HuH-7.5 (cell line): Measurements from ENCODE around the gene BMP2.
A peak's percentile ranks its signal among the peaks of the same experiment; 100 is the strongest.

Experiments used
- DNase-seq: peaks from one replicate; pipeline ENCODE4 v3.0.0; 2011; ENCODE audit warnings: low spot score

Gene BMP2

GRCh38 chr20:6767536-6768227 lies at the start of gene BMP2:
TSS of gene BMP2 (plus strand) at chr20:6767686. CDS start at chr20:6770127, 2,441 bp downstream.
- peak; percentile 86 for DNase-seq

GRCh38 chr20:6718662-6719368 lies 48.7 kb upstream of the BMP2 start:
- DNase-seq, result no peak

- DNase-seq, result no peak
Observed at GRCh38 chr20:6719369-6719721, 48.1 kb upstream of the BMP2 start.

- DNase-seq, result no peak
Observed at GRCh38 chr20:6726761-6727160, 40.7 kb upstream of the BMP2 start.

- no peak for DNase-seq
Observed at GRCh38 chr20:6730672-6731328, 36.7 kb upstream of the BMP2 start.

GRCh38 chr20:6732001-6732447 lies 35.5 kb upstream of the BMP2 start:
- no peak for DNase-seq

- no peak for DNase-seq
Observed at GRCh38 chr20:6732851-6733250, 34.6 kb upstream of the BMP2 start.

GRCh38 chr20:6733965-6734364 lies 33.5 kb upstream of the BMP2 start:
- DNase-seq, result no peak

- no peak for DNase-seq
Observed at GRCh38 chr20:6735942-6736845, 31.3 kb upstream of the BMP2 start.

GRCh38 chr20:6739406-6739805 lies 28.1 kb upstream of the BMP2 start:
- DNase-seq, result no peak

- DNase-seq, result no peak
Observed at GRCh38 chr20:6740096-6740495, 27.4 kb upstream of the BMP2 start.

- DNase-seq, result no peak
Observed at GRCh38 chr20:6744180-6744579, 23.3 kb upstream of the BMP2 start.

GRCh38 chr20:6744805-6745204 lies 22.7 kb upstream of the BMP2 start:
- DNase-seq, result peak; percentile 36

- DNase-seq, result no peak
Observed at GRCh38 chr20:6746901-6747609, 20.4 kb upstream of the BMP2 start.

GRCh38 chr20:6750438-6750837 lies 17.0 kb upstream of the BMP2 start:
- no peak for DNase-seq

- DNase-seq, result no peak
Observed at GRCh38 chr20:6756693-6757595, 10.5 kb upstream of the BMP2 start.

GRCh38 chr20:6764619-6765018 lies 2.9 kb upstream of the BMP2 start:
- no peak for DNase-seq

GRCh38 chr20:6765469-6766058 lies 1.9 kb upstream of the BMP2 start:
- DNase-seq, result peak; percentile 23

GRCh38 chr20:6766433-6766832 lies 1.1 kb upstream of the BMP2 start:
- DNase-seq, result no peak

GRCh38 chr20:6767126-6767535 lies 355 bp upstream of the BMP2 start:
- DNase-seq, result no peak
